ENCODE measurements around the gene RFESD.

RFESD gene

DNA sequence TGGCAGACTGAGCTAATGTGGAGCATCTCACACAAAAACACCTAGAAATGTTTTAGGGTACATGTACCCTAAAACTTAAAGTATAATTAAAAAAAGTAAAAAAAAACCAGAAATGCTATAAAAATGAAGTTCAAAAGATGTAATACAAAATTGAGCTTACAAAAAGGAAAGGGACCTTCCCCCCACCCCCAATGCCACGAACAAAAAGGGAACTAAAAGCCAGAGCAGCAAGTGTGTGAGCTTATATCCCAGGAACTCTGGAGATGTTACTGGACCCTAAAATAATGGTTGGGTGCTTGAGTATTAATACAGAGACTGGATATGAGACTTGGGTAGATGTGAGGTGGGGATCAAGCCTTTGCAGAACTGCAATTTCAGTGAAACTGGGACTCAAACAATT, 25.2 kb downstream of the RFESD start:
- Histone ChIP-seq H3K4me3 (no peak overlapping the region), H3K9me3 (ENCODE audit: low read depth, low read length) (no peaks in the 10 kb centered on the region), H3K36me3 (ENCODE audit: insufficient read depth, low read length) (no peaks in the 10 kb centered on the region), H3K27ac (no peak overlapping the region), H3K9ac (ENCODE audit: insufficient read length) (no peak overlapping the region)
- no peak for DNase-seq (ENCODE audit: low read depth, low spot score)
- TF ChIP-seq POLR2AphosphoS5 (IDR thresholded peaks at IDR 0.05; ENCODE audit: borderline replicate concordance, low read depth, low read length), result no peak
- no peak for TF ChIP-seq FOXP2 (optimal IDR thresholded peaks at IDR 0.05; ENCODE audit: control extremely low read depth, extremely low read length, insufficient read depth)
- no peak for TF ChIP-seq EZH2 (IDR thresholded peaks at IDR 0.05)

DNA sequence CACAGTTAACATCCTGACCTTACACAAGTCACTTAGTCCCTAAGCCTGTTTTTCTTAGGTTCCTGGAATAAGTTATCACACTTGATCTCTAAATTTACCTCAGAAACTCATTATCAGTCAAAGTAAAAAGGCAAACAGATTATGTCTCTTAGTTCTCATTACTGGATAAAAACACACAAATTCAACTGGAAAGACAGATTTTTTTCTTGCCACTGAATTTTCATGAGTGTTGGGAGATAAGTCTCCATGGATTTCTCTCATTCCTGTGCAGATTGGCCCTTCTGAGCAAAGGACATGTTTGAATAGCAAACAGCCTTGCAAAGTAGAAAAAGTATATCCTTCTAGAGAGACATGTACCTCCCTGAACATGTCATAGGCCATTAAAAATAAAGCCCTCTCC, 26.1 kb downstream of the RFESD start:
- TF ChIP-seq POLR2AphosphoS5 (IDR thresholded peaks at IDR 0.05; ENCODE audit: borderline replicate concordance, low read depth, low read length) (no peak), FOXP2 (optimal IDR thresholded peaks at IDR 0.05; ENCODE audit: control extremely low read depth, extremely low read length, insufficient read depth) (no peak), EZH2 (IDR thresholded peaks at IDR 0.05) (no peak)
- no peak overlapping the region for H3K9ac ChIP-seq (ENCODE audit: insufficient read length)
- DNase-seq (ENCODE audit: low read depth, low spot score), result no peak

DNA sequence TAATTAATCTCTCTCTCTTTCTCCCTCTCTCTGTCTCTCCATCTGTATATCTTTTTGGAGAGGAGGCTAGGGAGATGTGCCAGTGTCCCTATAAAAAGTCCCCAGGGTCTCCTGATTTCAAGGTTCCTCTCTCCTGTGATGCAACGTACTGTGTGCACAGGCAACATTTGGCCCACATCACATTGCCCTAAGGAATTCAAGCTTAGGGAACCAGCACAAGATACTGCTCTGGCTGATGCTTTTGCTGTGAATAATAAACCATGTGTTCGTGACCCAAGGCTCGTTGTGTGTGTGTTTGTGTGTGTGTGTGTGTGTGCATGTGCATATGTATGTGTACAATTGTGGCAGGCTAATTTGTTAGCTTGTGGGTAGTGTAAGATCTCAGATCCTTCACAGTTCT, 26.5 kb downstream of the RFESD start:
- Histone ChIP-seq H3K36me3 (ENCODE audit: insufficient read depth, low read length) (no peaks in the 10 kb centered on the region), H3K9me3 (ENCODE audit: low read depth, low read length) (no peaks in the 10 kb centered on the region), H3K27ac (peak overlapping the region; percentile 65; the same call in 1 of the 2 replicates), H3K4me3 (no peak overlapping the region), H3K9ac (ENCODE audit: insufficient read length) (no peak overlapping the region)
- TF ChIP-seq POLR2AphosphoS5 (IDR thresholded peaks at IDR 0.05; ENCODE audit: borderline replicate concordance, low read depth, low read length) (no peak), FOXP2 (optimal IDR thresholded peaks at IDR 0.05; ENCODE audit: control extremely low read depth, extremely low read length, insufficient read depth) (no peak), EZH2 (IDR thresholded peaks at IDR 0.05) (no peak)
- DNase-seq (ENCODE audit: low read depth, low spot score), result peak; percentile 12

More for the DNA sequence above, 26.1 kb downstream of the RFESD start:
- Histone ChIP-seq H3K36me3 (ENCODE audit: insufficient read depth, low read length) (no peaks in the 10 kb centered on the region), H3K9me3 (ENCODE audit: low read depth, low read length) (no peaks in the 10 kb centered on the region), H3K4me3 (no peak overlapping the region), H3K27ac (peak overlapping the region; percentile 65)

DNA sequence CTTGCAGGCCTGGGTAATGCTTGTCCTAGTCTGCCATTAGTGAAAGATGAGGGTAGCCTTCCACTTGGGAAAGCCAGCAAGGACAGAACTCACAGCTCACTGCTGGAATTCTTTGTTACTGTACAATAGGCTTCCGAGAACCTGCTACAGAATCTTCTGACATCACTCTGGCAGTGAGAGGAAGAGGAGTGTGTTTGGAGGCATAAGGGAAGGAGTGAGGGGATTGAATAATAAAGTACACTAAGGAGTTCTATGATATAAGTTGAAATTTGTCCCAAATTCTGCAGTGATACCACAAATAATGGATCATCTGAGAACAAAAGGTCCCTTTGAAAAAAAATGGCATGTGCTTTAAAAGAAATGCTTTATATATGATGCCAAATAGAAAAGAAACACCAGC, 36.3 kb downstream of the RFESD start, which contains the start of gene SPATA9:
SPATA9 (minus strand) TSS at position 101 of the 400 bp plus-strand sequence. CDS start 137 bp downstream, outside the sequence.
- H3K27ac ChIP-seq, result no peak within 1 kb of the TSS

DNA sequence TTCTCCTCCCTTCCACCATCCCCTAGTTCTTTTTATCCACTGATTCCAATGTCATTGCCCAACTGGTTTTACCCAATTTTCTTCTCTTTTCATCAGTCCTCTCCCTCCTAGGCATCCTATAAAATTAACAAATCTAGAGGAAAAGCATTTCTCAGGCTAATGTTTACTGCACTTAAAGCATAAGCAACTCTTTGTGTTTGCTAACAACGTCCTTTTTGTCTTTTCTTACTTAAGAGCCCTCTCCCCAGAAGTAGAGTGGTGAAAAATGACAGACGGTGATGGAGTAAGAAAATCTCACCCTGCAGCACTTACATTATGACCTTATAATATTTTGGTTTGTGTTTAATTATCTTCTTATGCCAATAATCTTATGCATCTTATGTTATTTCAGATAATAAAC, 37.8 kb downstream of the RFESD start:
- no peak overlapping the region for H3K4me3 ChIP-seq
- DNase-seq (ENCODE audit: low read depth, low spot score), result no peak
- H3K9me3 ChIP-seq (ENCODE audit: low read depth, low read length), result no peaks in the 10 kb centered on the region
- H3K27ac ChIP-seq, result no peak overlapping the region
- TF ChIP-seq FOXP2 (optimal IDR thresholded peaks at IDR 0.05; ENCODE audit: control extremely low read depth, extremely low read length, insufficient read depth) (no peak), EZH2 (IDR thresholded peaks at IDR 0.05) (no peak), POLR2AphosphoS5 (IDR thresholded peaks at IDR 0.05; ENCODE audit: borderline replicate concordance, low read depth, low read length) (no peak)
- no peaks in the 10 kb centered on the region for H3K36me3 ChIP-seq (ENCODE audit: insufficient read depth, low read length)
- no peak overlapping the region for H3K9ac ChIP-seq (ENCODE audit: insufficient read length)

More for the DNA sequence above, 36.3 kb downstream of the RFESD start, which contains the start of gene SPATA9:
- Histone ChIP-seq H3K4me3 (no peak within 1 kb of the TSS), H3K9ac (ENCODE audit: insufficient read length) (no peak within 1 kb of the TSS), H3K36me3 (ENCODE audit: insufficient read depth, low read length) (no peaks in the 10 kb centered on the region), H3K9me3 (ENCODE audit: low read depth, low read length) (no peaks in the 10 kb centered on the region)
- DNase-seq (ENCODE audit: low read depth, low spot score), result no peak
- TF ChIP-seq FOXP2 (optimal IDR thresholded peaks at IDR 0.05; ENCODE audit: control extremely low read depth, extremely low read length, insufficient read depth), result no peak
- no peak for TF ChIP-seq POLR2AphosphoS5 (IDR thresholded peaks at IDR 0.05; ENCODE audit: borderline replicate concordance, low read depth, low read length)
- TF ChIP-seq EZH2 (IDR thresholded peaks at IDR 0.05), result no peak

DNA sequence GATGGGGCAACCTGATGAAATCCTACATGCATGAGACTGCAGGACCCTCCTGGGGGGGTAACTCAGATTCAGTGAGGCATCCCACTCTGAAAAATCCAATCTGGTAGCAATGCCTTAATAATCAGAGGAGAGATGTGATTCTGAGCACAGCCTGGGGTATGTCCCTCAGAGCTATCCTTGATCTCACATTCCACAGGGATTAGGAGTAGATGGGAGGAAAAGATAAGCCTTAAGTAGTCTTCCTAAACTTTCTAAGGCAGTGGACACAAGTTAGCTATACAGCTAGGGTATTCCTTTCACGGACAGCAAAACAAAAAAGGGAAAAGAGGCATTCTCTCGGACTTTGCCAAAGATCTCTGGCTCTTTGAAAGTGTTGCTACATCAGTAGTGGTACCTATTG, 40.1 kb downstream of the RFESD start:
- H3K4me3 ChIP-seq, result no peak overlapping the region
- H3K9ac ChIP-seq (ENCODE audit: insufficient read length), result no peak overlapping the region
- no peak for TF ChIP-seq EZH2 (IDR thresholded peaks at IDR 0.05)
- TF ChIP-seq FOXP2 (optimal IDR thresholded peaks at IDR 0.05; ENCODE audit: control extremely low read depth, extremely low read length, insufficient read depth), result no peak
- no peak for TF ChIP-seq POLR2AphosphoS5 (IDR thresholded peaks at IDR 0.05; ENCODE audit: borderline replicate concordance, low read depth, low read length)
- H3K9me3 ChIP-seq (ENCODE audit: low read depth, low read length), result no peaks in the 10 kb centered on the region
- H3K36me3 ChIP-seq (ENCODE audit: insufficient read depth, low read length), result no peaks in the 10 kb centered on the region
- no peak overlapping the region for H3K27ac ChIP-seq
- DNase-seq (ENCODE audit: low read depth, low spot score), result no peak

DNA sequence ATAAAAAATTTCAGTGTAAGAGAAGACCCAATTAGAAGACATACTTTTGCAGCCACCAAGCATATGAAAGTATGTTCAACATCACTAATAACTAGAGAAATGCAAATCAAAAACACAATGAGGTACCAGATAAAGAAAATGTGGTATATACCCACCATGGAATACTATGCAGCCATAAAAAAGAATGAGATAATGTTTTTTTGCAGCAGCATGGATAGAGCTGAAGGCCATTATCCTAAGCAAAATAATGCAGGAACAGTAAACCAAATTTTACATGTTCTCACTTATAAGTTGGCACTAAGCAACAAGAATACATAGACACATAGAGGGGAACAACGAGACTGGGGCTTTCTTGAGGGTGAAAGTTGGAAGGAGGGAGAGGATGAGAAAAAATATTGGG, 43.1 kb downstream of the RFESD start:
- Histone ChIP-seq H3K9ac (ENCODE audit: insufficient read length) (no peak overlapping the region), H3K27ac (no peak overlapping the region), H3K4me3 (no peak overlapping the region), H3K36me3 (ENCODE audit: insufficient read depth, low read length) (no peaks in the 10 kb centered on the region), H3K9me3 (ENCODE audit: low read depth, low read length) (no peaks in the 10 kb centered on the region)
- DNase-seq (ENCODE audit: low read depth, low spot score), result no peak
- TF ChIP-seq POLR2AphosphoS5 (IDR thresholded peaks at IDR 0.05; ENCODE audit: borderline replicate concordance, low read depth, low read length) (no peak), EZH2 (IDR thresholded peaks at IDR 0.05) (no peak)

DNA sequence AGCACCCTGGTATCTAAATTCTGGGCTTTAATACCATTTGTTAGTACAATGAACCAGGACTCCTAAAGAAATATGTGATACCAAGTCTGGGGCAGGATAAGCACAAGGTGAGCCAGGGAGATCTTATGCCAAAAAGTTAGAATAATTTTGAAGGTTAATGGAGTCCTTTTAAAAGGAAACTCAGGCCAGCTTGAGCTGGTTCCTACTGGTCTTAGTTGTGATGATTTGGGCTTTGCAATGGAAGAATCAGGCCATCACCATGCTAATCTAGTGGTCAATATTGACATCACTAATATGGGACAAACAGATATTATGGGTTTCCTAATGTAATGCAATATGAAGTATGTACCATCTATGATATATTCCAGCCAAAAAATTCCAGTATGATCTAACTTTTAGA, 43.8 kb downstream of the RFESD start:
- TF ChIP-seq EZH2 (IDR thresholded peaks at IDR 0.05), result no peak
- TF ChIP-seq FOXP2 (optimal IDR thresholded peaks at IDR 0.05; ENCODE audit: control extremely low read depth, extremely low read length, insufficient read depth), result no peak
- no peak for TF ChIP-seq POLR2AphosphoS5 (IDR thresholded peaks at IDR 0.05; ENCODE audit: borderline replicate concordance, low read depth, low read length)
- H3K9me3 ChIP-seq (ENCODE audit: low read depth, low read length), result no peaks in the 10 kb centered on the region
- H3K4me3 ChIP-seq, result no peak overlapping the region
- no peak overlapping the region for H3K9ac ChIP-seq (ENCODE audit: insufficient read length)
- no peak overlapping the region for H3K27ac ChIP-seq
- DNase-seq (ENCODE audit: low read depth, low spot score), result no peak
- H3K36me3 ChIP-seq (ENCODE audit: insufficient read depth, low read length), result no peaks in the 10 kb centered on the region

All from SK-N-MC (cell line).